SHP77 (cell line): Measurements from ENCODE around the gene PLCB1.
"Not testable (repeated sequence)": the region's sequence is repeated elsewhere in the genome, so short reads cannot be mapped to it uniquely, and the experiment has no call there.

Source experiments
- DNase-seq, 2 experiments: peaks; one replicate each; lab custom pipeline; 2025; lab: John Stamatoyannopoulos, UW

PLCB1 gene

GRCh38 chr20:8368670-8369069 is 236.6 kb downstream of the PLCB1 start:
- DNase-seq, result no peak

- no peak for DNase-seq
These were observed 237.2 kb downstream of the PLCB1 start for GRCh38 chr20:8369311-8369710.

GRCh38 chr20:8370774-8371173 is 238.7 kb downstream of the PLCB1 start:
- DNase-seq, result no peak

DNA sequence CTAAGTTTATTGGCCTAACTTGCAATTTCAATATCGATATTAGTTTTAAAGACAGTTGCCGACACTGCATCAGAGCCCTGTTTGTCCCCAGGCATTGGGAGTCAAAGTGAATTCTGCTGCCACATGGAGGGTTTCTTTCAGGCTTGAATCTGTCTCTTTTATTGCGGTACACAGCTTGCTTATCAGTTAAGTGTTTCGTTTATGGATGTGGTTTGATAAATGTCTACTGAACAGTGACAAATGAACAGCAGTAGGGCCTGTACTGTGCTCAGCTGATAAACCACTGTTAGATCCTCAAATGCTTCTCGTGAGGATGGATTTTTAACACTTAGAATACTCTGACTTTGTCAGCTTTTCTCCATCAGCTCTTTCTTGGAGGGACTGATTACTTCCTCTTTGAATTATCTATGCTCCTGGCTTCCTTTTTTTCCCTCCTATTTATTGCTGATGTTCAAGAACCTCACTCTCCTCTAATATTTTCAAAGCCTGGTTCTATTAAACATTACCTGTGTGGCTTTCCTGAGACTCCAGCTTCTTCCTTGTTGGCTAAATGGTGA is 240.8 kb downstream of the PLCB1 start:
- DNase-seq, result no peak

GRCh38 chr20:8373579-8373978 is 241.5 kb downstream of the PLCB1 start:
- no peak for DNase-seq

DNA sequence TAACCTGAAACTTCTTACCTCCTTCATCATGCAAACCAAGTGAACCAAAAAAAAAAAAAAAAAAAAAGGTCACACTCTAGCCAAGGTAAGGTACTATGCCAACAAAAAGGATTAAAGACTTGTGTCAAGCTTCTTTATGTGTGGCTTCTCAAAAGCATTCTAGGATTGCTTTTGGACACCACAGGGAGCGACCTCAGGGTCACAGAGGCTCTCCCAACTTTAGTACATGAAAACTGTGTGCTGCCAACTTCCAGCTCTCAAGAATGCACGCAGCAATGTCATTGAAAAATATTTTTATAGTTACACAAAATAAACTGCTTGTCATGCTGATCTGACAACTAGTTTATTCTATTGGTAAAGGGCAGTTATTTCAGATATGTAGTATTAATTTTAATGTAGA is 243.8 kb downstream of the PLCB1 start:
- DNase-seq, result no peak

DNA sequence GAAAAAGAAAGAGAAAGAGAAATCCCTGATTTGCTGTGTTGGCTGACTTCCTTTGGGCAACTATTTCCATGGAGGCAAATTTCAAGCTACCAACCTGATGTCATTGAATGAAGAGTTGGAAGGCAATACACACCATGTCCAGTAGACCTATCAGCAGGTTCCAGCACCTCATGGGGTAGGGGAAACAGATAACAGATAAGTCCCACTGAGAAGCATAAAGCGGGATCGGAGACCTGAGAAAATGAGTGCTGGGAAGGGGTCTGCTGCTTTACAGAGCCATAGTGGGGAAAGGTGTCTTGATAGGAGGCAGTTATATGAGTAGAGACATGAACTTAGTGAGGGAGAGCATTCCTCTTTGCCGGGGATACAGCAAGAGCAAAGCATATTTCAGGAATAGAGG is 244.9 kb downstream of the PLCB1 start:
- DNase-seq, result no peak

DNA sequence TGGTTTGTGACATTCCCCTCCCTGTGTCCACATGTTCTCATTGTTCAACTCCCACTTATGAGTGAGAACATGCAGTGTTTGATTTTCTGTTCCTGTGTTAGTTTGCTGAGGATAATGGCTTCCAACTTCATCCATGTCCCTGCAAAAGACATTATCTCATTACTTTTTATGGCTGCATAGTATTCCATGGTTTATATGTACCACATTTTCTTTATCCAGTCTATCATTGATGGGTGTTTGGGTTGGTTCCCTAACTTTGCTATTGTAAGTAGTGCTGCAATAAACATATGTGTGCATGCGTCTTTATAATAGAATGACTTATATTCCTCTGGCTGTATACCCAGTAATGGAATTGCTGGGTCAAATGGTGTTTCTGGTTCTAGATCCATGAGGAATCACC is 247.1 kb downstream of the PLCB1 start:
- DNase-seq, result not testable (repeated sequence)

- peak; percentile 3 to 4 for DNase-seq
These were observed 253.2 kb downstream of the PLCB1 start for GRCh38 chr20:8385247-8385646.

DNA sequence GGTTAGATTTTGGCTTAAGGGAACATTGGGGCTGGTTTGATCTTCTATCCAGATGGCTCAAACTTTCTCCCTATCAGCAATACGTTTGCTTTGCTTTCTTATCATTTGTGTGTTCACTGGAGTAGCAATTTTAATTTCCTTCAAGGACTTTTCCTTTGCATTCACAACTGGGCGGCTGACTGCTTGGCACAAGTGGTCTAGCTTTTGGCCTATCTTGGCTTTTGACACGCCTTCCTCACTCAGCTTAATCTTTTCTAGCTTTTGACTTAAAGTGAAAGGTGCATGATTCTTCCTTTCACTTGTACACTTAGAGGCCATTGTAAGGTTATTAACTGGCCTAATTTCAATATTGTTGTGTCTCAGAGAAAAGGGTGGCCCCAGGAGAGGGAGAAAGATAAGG is 254.9 kb downstream of the PLCB1 start:
- DNase-seq, result no peak

DNA sequence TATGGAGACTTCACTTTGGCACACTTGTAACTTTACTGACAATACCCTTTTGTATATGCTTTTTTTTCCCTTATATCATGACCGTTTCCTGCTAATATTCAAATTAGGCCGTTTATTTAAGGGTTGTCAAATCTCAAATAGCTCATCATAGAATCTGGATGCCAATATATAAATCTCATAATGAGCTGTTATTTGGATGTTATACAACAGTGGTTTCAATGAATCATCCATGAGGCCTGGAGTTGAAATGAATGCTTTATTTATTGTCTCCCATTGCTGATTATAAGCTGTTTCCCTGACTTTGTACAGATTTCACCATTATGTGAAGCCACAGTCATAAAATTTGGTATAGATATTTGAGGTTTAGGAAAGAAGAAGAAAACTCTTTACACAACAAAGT is 256.1 kb downstream of the PLCB1 start:
- DNase-seq, result no peak

- DNase-seq, result no peak
These were observed 256.6 kb downstream of the PLCB1 start for GRCh38 chr20:8388707-8389106.

- peak; percentile 35 to 37 for DNase-seq
These were observed 257.4 kb downstream of the PLCB1 start for GRCh38 chr20:8389381-8390036.

GRCh38 chr20:8390037-8390433 is 258.0 kb downstream of the PLCB1 start:
- no peak for DNase-seq

DNA sequence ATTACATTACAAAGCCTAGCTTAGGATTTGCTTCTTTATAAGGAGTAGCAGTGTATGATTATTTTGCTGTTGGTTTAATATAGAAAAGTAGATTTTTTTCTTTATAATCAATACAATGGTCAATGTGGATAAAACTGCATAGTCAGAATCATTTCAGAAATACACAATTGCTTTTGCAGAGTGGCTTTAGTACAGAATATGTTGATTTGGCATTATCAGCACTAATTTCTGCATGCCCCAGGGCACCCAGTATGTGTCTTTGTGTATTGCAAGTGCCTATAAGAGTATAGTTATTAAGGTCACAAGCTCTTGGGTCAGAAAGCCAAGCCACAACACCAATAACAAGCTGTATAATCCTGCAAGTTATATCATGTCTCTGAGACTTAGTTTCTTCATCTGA is 258.4 kb downstream of the PLCB1 start:
- no peak for DNase-seq

GRCh38 chr20:8393381-8393780 is 261.3 kb downstream of the PLCB1 start:
- no peak for DNase-seq

DNA sequence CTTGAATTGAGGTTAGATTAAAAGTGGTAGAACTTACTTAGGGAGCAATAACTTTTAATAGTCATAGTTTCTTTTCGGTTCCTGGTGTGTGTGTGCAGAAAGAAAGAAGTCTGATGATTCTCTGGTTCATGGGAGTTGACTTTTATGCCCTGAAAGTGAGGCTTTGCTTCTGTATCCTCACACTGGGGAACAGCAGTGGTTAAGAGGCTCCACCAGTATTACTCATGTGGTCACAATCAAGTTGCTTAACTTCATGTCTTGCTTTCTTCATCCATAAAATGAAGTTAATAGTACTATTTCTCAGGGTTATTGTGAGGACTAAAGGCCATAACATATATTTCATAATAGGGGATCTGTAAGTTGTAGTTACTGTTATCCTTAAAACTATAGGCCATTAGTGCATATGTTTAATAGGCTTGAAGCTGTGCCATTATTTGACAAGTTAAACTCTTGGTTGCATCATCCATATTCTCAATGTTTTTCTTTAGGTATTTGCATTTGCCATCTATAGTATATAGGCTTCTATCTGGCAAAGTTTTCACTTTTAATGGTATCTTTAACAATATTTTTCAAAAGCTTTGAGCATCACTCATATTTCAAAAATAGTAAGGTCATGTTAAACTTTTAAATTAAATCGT is 262.4 kb downstream of the PLCB1 start:
- no peak for DNase-seq

- no peak for DNase-seq
These were observed 263.9 kb downstream of the PLCB1 start for GRCh38 chr20:8395956-8396355.

- peak in 1 of 2 experiments; percentile 11 for DNase-seq
These were observed 266.4 kb downstream of the PLCB1 start for GRCh38 chr20:8398263-8399051.

DNA sequence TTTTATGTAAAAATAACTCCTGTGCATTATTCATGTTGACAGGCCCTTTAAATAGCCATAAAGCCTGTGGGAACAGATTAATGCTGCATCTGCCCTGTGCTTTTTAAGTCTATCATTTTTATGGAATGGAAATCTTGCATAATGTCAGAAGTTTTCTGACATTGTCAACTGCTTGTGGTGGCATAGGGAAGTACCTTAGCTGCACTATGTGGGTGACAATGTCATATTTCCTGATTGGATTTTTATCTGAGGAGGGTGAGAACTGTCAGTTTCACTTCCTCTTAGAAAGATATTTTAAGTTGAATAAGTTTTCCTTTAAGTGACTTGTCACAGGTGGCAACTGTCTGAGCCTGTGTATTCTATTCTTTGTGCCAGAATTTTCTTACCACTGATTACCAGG is 267.9 kb downstream of the PLCB1 start:
- no peak for DNase-seq

- no peak for DNase-seq
These were observed 268.4 kb downstream of the PLCB1 start for GRCh38 chr20:8400486-8400885.

DNA sequence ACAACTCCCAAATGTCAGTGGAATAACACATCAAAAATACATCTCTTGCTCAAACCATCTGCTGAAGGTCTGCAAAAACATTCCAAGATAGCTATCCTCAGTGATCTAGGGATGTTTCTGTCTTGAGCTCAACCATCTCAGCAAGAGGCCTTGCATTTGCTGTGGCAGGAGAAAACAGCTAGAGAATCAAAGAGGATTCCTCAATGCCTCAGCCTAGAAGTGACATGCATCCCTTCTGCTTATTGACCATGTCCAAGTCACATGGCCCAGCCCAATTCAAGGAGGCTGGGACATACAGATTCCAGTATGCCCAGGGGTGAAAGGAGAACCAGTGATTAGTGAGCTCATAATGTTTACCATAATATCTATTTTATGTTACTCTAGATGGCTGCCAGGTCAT is 269.5 kb downstream of the PLCB1 start:
- DNase-seq, result no peak

DNA sequence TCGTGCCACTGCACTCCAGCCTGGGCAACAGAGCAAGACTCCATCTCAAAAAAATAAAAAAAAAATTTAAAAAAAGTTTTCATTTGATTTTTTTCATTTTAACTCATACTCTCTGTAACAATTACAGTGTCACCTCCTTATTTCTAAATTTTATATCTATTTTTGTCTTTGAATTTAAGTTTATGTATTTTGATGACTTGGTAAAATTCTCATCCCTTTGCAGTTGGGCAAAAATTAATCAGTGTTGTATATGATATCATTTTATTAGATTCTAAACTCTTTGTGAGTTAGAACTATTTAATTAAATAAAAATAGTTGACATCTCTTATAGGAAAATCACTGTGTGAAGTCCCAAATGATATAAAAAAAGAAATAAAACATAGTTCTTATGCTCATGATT is 270.7 kb downstream of the PLCB1 start:
- no peak for DNase-seq
